Measurements from ENCODE around the gene CTNNA3.

- TF ChIP-seq CTCF (IDR thresholded peaks at IDR 0.05 in 4 of 5, conservative IDR thresholded peaks at IDR 0.05 in 1 of 5) (no peak), POLR2A (IDR thresholded peaks at IDR 0.05) (no peak)
These were observed 1487.0 kb downstream of the CTNNA3 start for GRCh38 chr10:66209025-66209424.
